Astrocyte of the cerebellum (primary cell): ENCODE measurements around the gene MYBPC2.
A peak's percentile ranks its signal among the peaks of the same experiment; 100 is the strongest.

ENCODE experiments used
- DNase-seq: peaks from one replicate; pipeline ENCODE4 v3.0.0-alpha.2; 2011; ENCODE audit warnings: low read depth
- H3K4me3 ChIP-seq: 2 replicates; pipeline ENCODE4 v1.5.1; 2011; ENCODE audit warnings: mild to moderate bottlenecking, low read depth, low read length, moderate library complexity
- in situ Hi-C: cut with HindIII; loops from 2 replicates; pipeline ENCODE4 v1.10.0; 2017; ENCODE audit warnings: low sequenced_read_pairs
- TF ChIP-seq, protein P1 (sequence below): IDR thresholded peaks from 2 replicates; pipeline ENCODE4 v1.5.1; 2012; ENCODE audit warnings: low read length, low read depth, moderate library complexity, mild to moderate bottlenecking; ENCODE audit errors: missing control alignments

The MYBPC2 gene

DNA sequence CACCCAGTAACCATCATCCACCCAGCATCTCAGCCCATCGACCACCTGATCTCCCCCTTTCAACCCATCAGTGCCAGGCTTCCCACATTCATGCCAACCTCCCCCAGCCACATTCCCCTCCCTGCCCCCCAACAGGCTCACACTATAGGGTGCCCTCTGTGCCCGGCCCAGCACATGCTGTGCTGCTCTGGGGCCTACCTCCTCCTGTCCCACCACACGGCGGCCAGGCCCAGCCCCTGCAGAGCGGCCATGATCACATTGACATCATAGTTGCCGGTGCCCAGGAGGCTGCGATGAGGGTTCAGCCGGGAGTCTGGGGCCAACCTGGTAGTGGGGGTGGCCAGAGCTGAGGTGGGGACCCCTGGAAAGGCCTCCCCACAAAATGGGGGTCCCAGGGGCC, 74.7 kb downstream of the MYBPC2 start:
- DNase-seq, result no peak
- TF ChIP-seq, protein P1, sequence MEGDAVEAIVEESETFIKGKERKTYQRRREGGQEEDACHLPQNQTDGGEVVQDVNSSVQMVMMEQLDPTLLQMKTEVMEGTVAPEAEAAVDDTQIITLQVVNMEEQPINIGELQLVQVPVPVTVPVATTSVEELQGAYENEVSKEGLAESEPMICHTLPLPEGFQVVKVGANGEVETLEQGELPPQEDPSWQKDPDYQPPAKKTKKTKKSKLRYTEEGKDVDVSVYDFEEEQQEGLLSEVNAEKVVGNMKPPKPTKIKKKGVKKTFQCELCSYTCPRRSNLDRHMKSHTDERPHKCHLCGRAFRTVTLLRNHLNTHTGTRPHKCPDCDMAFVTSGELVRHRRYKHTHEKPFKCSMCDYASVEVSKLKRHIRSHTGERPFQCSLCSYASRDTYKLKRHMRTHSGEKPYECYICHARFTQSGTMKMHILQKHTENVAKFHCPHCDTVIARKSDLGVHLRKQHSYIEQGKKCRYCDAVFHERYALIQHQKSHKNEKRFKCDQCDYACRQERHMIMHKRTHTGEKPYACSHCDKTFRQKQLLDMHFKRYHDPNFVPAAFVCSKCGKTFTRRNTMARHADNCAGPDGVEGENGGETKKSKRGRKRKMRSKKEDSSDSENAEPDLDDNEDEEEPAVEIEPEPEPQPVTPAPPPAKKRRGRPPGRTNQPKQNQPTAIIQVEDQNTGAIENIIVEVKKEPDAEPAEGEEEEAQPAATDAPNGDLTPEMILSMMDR, result no peak
- H3K4me3 ChIP-seq, result no peak overlapping the region
- in situ Hi-C loops, result no loop called here

DNA sequence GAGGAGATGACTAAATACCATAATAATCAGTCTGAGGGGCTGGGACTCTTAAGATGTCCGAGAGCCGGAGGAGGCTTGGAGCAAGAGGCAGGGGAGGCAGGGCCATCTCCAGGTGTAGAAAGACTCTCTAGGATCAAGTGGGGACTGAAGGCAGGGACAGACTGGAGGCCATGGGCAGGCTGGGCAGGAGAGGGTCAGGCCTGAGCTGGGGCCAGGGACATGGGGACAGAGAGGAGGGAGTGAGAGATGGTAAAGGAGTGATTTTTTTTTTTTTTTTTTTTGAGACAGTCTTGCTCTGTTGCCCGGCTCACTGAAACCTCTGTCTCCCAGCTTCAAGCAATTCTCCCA, 76.1 kb downstream of the MYBPC2 start:
- H3K4me3 ChIP-seq, result no peak overlapping the region
- in situ Hi-C loops, result no loop called here
- TF ChIP-seq, protein P1, result no peak
- no peak for DNase-seq

DNA sequence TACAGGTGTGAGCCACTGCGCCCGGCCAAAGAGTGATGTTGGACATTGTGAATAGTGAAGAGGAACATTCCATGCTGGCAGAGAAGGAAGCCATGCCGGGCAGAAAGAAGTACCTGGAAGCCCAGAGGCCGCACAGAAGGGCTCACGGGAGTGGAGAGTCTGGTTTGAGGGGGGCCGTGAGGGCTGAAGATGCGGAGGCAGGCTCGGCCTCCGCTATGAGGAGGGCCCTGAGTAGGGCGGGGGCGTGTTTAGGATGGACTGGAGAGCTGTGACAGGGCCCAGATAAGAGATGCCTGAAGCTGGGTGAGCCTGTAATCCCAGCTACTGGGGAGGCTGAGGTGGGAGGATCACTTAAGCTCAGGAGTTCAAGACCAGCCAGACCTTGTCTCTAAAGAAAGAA, 76.7 kb downstream of the MYBPC2 start:
- no peak overlapping the region for H3K4me3 ChIP-seq
- no peak for DNase-seq
- in situ Hi-C loops, result no loop called here
- TF ChIP-seq, protein P1, result no peak

DNA sequence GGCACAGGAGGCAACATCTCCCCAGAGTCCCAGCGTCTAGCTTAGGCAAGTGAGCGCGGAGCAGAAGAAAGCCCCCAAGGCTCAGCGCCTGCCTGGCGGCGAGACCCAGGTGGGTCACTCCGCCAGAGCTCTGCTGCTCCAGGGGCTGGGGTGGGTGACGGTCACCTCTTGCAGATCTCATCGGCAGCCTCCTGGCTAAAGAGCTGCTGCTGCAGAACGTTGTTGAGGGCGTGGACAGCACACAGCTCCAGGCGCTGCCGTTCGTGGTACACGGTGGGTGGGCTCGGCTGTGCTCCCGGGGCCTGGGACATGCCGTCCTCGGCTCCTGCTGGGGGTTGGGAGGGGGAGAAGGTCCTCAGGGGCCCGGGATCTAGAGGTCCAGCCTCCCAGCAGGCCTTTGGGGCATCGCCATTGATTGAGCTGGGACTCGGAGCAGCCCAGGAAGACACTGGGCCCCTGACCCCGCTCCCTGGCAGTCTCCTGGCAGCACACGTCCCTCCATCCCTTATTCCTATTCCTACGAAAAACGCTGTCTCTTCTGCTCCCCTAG, 77.5 kb downstream of the MYBPC2 start:
- in situ Hi-C loops, result no loop called here
- DNase-seq, result no peak
- TF ChIP-seq, protein P1, result no peak
- H3K4me3 ChIP-seq, result peak overlapping the region; percentile 80

DNA sequence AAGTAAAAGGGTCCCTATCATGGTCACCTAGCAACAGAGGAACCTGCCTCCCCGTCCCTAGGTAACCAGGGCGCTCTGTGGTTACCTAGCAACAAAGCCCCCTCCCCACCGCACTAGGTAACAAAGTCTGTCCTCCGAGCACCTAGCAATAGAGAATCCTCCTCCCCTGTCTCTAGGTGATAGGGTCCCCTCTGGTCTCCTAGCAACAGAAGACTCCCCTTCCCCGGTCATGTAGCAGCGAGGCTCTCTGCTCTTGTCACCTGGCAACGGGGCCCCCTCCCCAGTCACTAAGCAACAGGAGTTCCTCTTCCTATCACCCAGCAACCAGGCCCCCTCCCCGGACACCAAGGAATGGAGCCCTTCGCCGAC, 78.0 kb downstream of the MYBPC2 start:
- TF ChIP-seq, protein P1, result no peak
- H3K4me3 ChIP-seq, result peak overlapping the region; percentile 80
- in situ Hi-C loops, result no loop called here
- DNase-seq, result no peak

DNA sequence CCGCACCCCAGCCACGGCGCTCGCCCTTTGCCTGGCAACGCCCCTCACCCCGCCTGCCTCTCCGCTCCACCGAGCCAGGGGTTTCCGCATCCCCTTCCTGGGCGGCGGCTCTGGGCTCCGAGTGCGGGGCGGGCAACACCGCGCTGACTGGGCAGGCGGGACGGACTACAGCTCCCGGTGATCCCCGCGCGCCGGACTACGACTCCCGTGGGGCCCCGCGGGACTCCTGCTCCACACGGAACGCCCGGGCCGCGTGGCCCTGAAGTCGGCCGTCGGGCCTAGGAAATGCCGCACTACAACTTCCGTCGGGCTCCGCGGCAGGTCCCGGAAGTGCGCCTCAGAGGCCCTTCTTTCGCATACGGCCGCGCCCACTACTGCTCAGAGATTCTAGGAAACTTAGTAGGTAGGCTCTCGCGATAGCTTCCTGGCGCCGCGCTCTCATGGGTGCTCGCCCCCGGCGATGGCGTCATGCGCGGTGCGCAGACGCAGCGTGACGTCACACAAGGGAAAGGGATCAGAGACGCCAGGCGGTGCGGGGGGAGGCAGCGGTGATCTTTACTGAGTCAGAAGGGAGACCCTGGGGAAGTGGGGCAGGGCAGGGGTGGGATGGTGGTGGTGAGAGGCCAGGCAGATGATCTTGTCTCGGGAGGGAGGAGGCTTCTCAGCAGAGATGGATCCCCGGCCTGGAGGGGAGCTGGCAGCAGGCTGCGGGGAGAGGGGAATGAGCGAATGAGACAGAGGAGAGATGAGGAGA, 78.6 kb downstream of the MYBPC2 start, which contains the start of gene JOSD2:
Gene JOSD2, minus strand, starts transcription at position 123 of the 754 bp plus-strand sequence. CDS start 760 bp downstream, outside the sequence.
- in situ Hi-C loops, result no loop called here
- TF ChIP-seq, protein P1, result no peak
- H3K4me3 ChIP-seq, result peak within 1 kb of the TSS; percentile 80
- DNase-seq, result peak; percentile 98
